GM21717 (cell line): ENCODE results near the gene RNF135.
A peak's percentile ranks its signal among the peaks of the same experiment; 100 is the strongest.
"Not testable (repeated sequence)": the region's sequence is repeated elsewhere in the genome, so short reads cannot be mapped to it uniquely, and the experiment has no call there.

Source experiments
- ATAC-seq: cut with Tn5 transposase; IDR thresholded peaks from one replicate; pipeline ENCODE4 v1.9.1; 2021; ENCODE audit warnings: mild to moderate bottlenecking, moderate library complexity; ENCODE audit not compliant: unreplicated experiment

Gene RNF135

DNA sequence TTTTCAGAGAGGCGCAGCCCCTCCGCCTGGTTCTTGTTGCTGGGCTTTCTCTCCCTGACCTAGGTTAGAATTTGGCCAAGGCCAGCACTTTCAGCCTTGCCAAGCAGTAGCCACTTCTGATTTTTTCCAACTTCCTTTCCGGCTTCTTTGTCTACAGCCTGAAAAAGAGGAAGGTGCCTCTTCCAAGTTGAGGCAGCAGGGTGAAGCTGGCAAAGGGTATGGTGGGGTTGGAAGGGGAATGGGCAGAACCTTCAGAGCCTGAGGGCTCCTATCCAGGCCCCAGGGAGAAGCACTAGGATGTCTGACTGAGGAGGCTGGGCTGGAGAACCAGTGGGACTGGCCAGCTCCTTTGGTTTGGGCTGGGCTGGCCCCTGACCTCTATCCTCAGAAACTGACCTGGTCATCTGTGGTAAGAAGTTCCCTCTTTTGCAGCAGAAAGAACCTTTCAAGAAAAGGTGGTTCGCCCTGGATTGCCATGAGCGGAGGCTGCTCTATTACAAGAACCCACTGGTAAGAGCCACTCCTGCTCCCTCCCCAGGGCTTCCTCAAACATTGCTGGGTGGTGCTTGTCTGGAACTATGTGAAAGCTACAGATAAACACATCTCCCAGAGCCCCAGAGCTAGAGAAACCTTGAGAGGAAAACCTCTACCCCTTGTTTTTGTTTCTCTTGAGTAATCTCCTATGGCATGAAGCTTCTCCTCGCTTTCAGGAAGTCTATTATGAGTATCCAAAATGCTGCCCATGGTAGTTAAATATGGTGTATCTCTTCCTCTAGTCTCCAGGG, 16.6 kb upstream of the RNF135 start:
- ATAC-seq, result no peak

DNA sequence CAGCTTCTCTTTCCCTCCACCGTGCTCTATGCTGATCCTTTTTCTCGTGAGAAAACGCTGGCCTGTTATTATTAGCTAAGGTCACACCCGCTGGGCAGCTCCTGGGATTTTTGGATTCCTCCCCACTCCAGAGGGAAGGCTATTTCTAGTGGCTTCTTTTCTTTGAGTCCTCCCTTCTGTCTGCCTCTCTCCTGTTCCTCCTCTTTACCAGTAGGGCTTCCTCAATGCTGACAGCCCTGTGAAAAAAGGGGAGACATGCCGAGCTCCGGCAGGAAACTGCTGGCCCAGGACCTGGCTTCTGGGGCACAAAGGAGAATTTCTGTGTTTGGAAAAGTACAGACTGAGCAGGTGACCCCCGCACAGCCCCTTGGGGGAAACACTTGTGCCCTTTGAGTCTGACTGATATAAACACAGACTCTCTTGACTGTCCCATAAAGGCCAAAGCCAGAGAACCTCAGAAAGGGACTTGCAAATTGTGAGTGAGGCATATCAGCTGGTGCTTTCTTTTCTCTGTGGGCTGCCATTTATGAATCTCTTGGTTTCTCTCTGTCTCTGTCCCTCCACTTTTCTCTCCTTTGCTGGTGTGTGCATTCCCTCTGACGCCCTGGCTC, 14.0 kb upstream of the RNF135 start:
- no peak for ATAC-seq

DNA sequence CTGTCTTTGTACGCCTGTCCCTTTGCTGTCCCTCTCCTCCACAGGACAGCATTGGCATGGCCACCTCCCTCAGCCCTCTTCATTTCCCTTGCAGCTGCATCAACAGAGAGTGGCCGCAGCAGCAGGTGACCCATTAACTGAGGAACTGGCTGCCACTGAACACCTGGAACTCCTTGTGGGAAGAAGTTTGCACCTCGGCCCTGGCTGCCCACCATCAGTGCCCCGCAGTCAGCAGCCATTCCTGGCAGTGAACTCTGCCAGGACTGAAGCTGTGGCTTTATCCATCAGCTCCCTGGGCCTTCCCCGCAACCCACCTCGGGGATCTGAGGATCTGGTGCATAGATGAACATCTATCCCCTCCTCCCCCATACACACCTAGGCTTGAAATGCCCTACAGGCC, 13.1 kb upstream of the RNF135 start:
- no peak for ATAC-seq

DNA sequence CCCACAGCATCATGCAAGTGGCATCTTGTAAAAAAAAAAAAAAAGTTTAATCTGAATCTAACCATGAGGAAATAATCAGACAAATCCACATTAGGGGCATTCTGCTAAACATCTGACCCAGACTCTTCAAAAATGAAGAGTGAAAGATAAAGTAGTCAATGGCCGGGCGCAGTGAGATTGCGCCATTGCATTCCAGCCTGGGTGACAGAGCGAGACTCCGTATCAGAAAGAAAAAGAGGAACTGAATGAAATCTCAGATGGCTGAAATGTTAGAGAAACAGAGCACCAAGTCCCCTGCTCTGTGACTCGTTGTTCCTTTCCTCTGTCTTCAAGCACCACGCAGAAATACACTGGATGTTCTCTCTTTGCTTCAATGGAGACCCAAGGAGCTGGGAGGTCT, 12.7 kb upstream of the RNF135 start:
- ATAC-seq, result no peak

DNA sequence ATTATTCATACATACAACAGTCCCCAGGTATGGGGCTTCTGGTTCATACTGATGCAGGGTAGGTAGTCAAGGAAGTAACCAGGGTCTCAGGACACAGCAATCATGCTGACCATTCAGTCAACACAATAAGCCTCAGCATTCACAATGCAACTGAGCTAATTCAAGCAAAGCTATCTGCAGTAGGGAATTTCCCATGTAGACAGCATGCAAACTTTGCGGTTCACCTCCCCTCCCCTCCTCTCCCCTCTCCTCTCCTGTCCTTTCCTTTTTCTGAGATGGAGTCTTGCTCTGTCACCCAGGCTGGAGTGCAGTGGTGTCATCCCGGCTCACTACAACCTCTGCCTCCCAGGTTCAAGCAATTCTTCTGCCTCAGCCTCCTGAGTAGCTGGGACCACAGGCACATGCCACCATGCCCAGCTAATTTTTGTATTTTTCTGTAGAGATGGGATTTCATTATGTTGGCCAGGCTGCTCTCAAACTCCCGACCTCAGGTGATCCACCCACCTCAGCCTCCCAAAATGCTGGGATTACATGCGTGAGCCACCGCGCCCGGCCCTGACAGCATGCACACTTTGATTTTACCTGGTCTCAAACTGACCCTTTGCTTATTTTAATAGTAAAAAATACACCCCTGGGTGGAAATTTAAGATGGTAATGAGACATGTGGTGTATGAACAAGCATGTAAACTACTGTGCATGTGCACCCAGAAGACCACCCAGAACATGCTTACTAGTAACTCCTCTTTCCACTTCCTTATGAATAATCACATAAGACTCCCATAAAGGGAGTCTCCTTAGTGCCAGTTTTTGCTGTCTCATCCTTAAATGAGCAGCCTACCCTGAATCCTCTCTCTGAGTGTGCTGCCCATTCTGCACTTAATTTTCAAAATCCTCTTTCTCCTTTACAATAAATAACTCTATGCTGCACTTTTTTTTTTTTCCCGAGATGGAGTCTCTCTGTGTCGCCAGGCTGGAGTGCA, 9.3 kb upstream of the RNF135 start:
- ATAC-seq, result no peak

DNA sequence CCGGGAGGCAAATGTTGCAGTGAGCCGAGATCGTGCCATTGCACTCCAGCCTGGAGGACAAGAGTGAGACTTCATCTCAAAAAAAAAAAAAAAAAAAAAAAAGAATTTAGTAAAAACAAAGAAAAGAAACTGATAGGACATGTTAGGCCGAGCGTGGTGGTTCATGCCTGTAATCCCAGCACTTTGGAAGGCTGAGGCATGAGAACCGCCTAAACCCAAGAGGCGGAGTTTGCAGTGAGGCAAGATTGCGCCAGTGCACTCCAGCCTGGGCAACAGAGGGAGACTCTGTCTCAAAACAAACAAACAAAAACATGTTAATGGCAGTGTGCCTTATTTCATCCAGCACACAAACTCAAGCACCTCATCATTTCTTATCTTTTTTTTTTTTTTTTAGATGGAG, 6.5 kb upstream of the RNF135 start:
- not testable (repeated sequence) for ATAC-seq

DNA sequence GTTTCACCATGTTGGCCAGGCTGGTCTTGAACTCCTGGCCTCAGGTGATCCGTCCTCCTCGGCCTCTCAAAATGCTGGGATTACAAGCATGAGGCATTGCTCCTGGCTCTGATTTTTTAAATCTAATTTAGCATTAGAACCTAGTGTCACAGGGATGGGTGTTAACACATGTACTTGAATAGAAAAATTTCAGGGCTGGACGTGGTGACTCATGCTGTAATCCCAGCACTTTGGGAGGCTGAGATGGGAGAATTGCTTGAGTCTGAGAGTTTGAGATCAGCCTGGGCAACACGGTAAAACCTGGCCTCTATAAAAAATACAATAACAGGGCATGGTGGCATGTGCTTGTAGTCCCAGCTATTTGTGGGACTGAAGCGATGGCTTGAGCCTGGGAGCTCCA, 6.0 kb upstream of the RNF135 start:
- no peak for ATAC-seq

DNA sequence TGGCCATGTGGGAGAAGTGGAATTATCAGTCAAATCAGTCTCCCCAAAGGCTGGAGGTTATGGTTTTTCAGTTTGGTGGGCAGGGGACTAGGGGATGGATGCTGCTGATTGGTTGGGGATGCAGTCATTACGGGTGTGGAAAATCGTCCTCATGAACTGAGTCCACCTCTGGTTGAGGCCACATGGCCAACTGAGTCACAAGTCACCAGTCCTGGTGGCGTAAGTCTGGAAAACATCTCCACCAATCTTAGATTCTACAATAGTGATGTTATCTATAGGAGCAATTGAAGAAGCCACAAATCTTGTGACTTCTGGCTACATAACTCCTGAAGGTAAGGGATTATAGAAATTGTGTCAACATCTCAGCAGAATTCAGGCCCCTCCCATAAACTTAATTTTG, 5.2 kb upstream of the RNF135 start:
- no peak for ATAC-seq

DNA sequence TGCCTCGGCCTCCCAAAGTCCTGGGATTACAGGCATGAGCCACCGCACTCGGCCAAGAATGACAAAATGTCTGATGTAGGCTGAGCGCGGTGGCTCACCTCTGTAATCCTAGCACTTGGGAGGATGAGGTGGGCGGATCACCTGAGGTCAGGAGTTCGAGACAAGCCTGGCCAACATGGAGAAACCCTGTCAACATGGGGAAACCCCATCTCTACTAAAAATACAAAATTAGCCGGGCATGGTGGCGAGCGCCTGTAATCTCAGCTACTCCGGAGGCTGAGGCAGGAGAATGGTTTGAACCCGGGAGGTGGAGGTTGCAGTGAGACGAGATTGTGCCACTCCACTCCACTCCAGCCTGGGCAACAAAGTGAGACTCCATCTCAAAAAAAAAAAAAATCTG, 2.9 kb upstream of the RNF135 start:
- ATAC-seq, result not testable (repeated sequence)

DNA sequence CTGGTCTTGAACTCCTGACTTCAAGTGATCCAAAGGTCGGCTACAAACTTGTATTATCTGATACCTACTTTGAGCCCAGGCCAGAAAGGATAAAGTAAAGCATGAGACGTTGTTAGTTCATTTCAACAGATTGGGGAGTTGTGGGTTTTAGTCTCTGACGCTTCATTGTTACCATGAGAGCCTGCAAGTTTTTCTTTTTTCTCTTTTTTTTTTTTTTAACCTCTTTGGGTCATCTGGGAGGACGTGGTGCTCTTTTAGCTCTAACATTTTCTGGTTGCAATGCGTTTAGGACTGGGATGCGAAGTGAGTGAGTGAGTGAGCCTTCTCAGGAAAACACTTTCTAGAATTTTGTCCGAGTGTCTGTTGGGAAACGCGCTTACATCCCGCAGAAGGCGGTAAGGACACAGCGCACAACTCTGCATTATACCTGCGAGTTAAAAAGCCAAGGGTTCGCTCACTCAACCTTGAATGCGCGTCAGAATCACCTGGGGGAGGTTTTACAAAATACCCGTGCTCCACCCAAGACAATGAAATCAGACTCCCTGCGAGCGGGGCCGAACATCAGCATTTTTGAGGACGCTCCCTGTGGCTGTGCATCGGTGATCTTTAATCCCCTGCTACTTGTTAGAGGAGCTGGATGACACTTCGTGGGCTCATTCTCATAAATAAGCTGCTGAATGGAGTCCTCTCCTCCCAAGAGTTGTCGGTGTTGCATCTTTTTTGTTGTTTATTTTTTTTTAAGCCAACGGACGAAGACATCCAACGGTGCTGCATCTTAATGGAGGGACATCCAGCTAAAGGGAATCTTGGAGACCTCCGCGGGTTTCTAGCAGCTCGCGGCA, 629 bp upstream of the RNF135 start:
- peak; percentile 6 for ATAC-seq

DNA sequence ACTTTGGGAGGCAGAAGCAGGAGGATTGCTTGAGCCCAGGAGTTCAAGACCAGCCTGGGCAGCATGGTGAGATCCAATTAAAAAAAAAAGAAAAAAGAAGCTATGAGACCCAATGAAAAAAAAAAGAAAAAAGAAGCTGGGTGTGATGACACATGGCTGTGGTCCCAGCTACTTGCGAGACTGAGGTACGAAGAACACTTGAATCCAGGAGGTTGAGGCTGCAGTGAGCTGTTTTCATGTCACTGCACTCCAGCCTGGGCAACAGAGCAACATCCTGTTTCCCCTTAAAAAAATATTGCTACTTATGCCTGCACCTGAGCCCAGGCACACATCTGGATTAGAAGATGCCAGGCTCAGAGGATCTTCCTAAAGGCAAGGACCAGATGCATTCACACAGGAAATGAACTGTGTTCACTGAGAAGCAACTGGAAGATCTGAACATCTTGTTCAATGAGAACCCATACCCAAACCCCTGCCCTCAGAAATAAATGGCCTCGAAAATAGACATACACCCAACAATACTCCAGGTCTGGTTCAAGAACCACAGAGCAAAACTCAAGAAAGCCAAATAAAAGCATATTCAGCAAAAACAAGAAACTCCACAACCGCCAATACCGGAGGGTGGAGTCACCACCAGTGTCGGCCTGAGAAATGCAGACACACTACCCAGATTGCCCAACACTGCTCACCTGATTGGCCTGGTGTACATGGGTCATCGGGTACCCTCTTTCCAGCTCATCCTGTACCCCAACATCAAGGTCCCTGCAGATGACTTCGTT, 4.4 kb downstream of the RNF135 start:
- ATAC-seq, result no peak

DNA sequence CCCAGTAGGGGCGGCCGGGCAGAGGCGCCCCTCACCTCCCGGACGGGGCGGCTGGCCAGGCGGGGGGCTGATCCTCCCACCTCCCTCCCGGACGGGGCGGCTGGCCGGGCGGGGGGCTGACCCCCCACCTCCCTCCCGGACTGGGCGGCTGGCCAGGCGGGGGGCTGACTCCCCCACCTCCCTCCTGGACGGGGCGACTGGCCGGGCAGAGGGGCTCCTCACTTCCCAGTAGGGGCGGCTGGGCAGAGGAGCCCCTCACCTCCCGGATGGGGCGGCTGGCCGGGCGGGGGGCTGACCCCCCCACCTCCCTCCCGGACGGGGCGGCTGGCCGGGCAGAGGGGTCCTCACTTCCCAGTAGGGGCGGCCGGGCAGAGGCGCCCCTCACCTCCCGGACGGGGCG, 9.1 kb downstream of the RNF135 start:
- not testable (repeated sequence) for ATAC-seq

DNA sequence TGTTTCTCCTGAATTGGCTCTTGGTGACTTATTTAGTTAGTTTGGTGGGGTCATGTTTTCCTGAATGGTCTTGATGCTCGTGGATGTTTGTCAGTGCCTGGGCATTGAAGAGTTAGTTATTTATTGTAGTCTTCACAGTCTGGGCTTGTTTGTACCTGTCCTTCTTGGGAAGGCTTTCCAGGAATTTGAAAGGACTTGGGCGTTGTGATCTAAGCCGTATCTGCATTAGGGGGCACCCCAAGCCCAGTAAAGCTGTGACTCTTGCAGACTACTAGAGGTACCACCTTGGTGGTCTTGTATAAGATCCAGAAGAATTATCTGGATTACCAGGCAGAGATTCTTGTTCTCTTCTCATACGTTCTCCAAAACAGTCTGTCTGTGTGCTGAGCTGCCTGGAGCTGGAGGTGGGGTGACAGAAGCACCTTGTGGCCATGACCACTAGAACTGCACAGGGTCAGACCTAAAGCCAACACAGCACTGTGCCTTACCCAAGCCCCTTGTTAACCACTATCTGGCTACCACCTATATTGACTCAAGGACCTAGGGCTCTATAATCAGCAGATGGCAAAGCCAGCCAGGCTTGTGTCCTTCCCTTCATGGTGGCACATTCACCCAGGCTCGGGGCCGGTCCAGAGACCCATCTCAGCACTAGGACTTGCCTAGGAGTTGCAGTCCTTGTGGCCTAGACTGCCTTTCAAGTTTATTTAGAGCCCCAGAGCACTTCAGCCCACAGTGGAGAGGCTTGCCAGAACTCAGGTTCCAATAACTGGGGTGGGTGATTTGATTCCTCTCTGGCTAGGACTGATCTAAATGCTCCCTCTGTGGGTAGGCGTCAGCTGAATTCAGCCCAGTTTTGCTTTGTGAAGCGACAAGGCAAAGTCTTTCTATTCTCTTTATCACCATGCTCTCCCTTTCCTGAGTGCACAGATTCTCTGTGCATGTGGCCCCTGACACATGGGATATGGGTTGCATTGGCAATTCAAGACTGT, 11.0 kb downstream of the RNF135 start:
- no peak for ATAC-seq

DNA sequence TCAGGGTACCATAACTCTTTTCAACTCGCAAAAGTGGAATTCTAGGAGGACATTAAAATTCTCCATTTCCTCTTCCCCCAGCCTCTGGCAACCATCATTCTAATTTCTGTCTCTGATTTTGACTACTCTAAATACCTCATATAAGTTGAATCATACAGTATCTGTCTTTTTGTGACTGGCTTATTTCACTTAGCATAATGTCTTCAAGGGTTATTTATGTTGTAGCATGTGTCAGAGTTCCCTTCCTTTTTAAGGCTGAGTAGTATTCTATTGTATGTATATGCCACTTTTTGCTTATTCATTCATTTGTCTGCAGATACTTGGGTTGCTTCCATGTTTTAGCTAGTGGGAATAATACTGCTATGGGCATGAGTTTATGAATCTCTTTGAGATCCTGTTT, 12.0 kb downstream of the RNF135 start:
- ATAC-seq, result no peak

DNA sequence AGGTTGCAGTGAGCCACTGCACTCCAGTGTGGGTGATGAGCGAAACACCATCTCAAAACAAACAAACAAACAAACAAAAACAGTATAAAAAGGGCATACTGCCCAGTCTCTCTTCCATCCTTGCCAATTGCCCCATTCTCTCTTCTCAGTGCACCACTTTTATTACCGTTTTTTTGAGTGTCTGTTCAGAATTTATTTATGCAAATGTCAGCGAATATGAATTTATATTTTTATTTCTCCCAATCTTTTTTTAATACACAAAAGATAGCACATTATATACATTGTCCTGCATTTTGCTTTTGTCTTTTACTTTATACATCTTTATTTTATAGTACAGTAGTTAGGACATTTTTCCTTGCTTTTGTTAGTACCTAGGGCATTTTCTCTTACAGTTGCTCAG, 19.6 kb downstream of the RNF135 start:
- ATAC-seq, result no peak

DNA sequence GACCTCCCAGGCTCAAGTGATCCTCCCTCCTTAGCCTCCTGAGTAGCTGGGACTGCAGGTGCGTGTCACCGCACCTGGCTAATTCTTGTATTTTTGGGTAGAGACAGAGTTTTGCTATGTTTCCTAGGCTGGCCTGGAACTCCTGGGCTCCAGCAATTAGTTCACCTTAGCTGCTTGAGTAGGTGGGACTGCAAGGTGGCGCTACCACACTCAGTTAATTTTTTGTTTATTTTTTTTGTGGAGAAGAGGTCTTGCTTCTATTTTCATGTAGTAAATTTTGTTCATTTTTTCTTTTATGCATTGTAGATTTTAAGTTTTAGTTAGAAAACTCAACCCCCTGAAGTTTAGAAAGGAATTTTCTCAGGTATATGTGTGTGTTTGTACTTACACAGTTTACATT, 21.7 kb downstream of the RNF135 start:
- no peak for ATAC-seq

DNA sequence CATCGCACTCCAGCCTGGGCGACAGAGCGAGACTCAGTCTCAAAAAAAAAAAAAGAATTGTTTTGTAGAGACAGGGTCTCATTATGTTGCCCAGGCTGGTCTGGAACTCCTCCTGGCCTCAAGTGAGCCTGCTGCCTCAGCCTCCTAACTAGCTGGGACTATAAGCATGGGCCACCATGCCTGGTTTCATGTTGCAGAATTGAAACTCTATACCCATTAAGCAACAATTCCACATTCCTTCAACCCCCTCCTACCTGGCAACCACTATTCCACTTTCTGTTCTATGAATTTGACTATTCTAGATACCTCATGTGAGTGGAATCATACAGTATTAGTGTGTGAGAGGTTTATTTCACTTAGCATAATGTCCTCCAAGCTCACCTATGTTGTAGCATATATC, 24.5 kb downstream of the RNF135 start:
- no peak for ATAC-seq

DNA sequence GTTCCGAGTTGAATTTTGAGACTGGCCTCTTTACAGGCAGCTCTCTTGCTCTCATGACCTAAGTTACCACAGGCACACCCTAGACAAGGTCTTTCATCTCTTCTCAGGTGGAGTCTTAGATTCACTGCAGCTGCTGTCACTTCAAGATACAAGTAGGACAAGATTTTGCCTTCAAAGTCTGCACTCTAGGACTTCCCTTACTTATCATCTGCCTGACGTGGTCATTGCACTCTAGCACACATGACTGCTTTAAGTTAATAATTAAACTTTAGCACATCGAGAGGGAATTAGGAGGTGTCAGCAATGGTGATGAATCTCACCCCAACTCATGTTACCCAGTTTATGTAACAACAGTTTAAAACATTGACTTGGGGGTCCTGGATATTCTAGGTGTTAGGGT, 25.6 kb downstream of the RNF135 start:
- no peak for ATAC-seq

DNA sequence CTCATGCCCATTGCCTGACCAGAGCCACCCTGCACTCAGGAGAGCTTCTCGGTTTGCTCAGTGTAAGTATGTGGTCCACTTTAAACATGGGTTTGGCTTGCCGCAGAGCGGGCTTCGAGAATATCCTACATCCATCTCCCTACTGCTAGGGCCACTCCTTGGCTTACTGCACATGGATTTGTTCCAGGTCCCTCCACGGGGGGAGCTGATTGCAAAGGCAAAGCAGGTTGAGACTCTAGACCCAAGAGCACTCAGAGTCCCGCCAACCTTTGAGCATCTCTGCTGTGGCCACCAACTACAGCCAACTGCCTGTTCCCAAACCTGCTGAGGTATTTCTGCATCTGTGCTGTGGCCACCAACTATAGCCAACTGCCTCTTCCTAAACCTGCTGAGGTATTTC, 26.4 kb downstream of the RNF135 start:
- no peak for ATAC-seq
